HG03175 (cell line): ENCODE data around the gene MARK2.

Experiments used
- ATAC-seq: cut with Tn5 transposase; IDR thresholded peaks from one replicate; pipeline ENCODE4 v1.9.1; 2021; ENCODE audit warnings: mild to moderate bottlenecking, moderate library complexity; ENCODE audit not compliant: unreplicated experiment

The MARK2 gene

DNA sequence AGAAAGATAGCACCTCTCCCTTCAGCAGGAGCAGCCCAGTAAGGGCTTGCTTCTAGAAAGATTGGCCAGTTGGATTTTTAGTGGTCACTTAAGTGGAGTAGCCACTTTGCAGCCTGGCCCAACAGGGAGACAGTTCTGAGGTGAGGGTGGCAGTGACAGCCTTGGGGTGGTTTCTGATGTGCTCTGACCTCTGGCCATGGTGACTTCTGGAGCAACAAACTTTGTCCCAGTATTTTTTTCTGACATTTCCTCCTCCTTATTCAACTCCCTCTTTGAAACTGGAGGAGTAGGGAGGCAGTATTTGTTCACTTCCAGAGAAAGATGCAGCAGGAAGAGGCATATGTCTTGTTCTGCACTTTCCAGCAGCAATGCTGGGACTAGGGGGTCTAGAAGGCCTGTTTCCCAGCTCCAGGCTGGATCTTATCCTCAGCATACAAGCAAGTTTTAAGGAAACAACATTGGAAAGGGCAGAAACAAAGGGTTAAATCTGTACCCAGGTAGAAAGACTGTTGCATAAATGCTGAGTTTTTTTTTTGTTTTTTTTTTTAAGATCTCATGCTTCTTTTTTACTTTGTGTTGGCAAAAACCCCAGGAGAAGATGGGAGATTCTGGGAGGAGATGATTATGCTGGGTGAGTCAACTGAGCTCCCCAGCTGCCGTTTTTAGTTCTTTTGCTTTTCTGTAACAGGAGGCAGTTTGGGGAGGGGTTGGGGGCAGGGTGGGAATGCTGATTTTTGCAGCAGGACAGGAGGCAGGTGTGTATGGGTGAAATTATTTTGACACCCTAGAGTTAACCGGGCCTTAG lies 40.9 kb downstream of the MARK2 start:
- no peak for ATAC-seq

DNA sequence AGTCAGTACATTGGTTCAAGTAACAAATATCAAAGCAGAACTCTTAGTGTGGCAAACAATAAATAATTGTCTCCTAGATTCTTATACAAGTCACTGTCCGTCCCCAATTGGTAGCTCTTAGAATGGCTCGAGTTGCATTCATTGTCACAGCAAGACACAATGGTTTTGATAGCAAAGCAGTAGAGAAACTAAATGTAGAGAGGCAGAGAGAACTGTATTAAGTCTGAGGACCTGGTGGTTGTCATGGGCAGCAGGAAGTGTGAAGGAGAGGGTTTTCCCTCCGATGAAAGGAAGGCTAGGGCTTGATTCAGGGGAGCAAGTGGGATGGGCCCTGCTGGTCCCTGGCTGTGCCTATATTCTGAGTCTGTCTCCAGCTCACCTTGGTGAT lies 41.5 kb downstream of the MARK2 start:
- ATAC-seq, result no peak

DNA sequence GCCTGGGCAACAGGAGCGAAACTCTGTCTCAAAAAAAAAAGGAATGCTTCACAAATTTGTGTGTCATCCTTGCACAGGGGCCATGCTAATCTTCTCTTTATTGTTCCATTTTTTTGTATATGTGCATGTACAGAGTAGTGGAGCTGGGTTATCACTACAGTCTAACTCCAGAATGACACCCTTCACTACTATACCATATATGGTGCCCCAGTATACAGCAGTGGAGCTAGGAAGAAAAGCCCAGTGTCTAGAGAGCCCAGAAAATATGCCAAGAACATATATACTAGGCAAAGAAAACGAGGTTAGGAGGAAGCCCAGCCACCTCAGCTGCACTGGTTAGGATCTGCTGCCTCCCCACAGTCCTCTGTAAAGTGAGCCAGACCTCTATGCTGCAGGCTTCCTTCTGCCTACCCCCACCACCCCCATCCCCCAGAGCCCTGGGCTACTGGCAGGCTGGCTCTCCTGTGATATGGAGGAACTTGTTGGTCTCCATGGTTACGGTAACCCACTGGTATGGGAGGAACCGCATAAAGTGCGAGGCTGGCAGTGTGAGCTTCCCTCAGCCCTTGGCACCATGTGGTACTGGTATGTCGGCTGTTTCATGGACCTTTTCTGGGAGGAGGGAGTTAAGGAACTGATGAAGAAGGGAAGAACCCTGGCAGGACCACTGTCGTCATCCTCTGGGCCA lies 43.8 kb downstream of the MARK2 start:
- no peak for ATAC-seq

DNA sequence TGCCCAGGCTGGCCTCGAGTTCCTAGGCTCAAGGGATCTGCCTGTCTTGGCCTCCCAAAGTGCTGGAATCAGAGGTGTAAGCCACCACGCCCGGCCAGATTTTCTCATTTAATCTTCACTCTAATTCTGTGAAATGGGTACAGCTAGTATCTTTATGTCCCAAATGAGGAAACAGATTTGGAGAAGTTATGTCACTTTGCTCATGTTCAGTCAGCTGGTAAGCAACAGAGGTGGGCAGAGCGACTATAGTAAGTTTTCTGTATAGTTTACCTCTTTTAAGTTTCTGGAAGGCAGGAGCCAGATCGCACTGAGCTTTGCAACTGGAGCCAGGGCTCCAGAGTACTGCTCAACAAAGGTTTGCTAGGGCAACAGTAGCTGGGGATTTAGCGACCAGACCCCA lies 44.9 kb downstream of the MARK2 start:
- no peak for ATAC-seq

DNA sequence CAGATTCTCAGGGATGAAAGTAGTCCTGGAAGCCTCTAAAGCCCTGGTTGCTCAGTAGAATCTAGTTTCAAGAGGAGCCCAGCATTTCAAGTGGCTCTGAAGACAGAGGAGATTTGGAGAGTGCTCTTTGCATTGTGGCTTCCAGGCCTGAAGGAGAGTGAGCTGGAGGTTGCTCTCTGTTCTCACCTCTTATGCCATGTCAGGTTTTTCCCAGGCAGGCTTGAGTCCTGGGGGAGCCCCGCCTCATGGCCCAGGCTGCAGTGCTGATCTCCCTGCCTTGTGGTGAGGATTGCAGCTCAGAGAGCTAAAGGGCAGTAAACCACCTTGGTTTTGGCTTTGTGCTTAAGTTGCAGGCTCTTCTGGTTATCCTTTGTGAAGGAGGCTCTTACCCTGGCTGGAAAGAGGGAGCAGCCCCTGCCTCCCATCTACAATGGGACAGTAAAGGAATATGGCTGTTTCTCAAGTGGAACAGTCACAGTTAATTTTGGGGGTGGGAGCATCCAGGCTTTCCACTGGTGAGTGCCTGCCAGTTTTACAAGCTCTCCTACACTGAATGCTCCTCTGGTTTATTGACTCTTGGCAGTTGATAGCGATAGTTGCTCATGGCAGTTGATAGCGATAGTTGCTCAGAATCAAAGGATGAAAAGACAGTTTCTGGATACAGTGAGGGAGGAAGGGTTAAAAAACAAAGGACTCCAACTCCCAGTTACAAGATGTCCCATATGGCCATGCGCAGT lies 45.5 kb downstream of the MARK2 start:
- no peak for ATAC-seq

DNA sequence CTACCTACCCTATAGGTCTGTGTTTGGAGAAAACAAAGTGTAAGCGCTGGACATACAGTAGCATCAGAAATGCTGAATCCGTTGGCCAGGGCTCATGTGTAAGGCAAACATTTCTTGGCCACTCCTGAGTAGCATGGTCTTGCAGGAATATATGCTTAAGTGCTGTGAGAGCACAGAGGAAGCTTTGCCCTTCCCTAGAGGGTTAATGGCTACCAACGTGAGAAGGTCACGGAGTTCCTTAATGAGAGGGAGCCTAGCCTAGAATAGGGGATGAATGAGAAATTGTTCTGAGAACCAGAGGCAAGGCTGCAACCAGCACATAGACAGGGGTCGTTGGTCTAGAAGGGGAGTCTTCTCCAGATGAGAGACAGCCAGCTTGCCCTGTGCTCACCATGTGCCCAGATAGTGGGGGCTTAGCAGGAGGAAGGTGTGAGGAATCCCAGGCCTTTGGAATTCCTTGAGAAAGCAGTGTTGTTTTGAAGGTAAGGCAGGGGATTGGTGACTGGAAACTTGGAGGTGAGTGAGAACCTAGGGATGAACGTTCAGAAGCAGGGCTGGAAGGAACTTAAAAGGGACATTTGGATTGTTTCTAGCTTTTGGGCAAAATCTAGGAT lies 48.6 kb downstream of the MARK2 start:
- no peak for ATAC-seq

DNA sequence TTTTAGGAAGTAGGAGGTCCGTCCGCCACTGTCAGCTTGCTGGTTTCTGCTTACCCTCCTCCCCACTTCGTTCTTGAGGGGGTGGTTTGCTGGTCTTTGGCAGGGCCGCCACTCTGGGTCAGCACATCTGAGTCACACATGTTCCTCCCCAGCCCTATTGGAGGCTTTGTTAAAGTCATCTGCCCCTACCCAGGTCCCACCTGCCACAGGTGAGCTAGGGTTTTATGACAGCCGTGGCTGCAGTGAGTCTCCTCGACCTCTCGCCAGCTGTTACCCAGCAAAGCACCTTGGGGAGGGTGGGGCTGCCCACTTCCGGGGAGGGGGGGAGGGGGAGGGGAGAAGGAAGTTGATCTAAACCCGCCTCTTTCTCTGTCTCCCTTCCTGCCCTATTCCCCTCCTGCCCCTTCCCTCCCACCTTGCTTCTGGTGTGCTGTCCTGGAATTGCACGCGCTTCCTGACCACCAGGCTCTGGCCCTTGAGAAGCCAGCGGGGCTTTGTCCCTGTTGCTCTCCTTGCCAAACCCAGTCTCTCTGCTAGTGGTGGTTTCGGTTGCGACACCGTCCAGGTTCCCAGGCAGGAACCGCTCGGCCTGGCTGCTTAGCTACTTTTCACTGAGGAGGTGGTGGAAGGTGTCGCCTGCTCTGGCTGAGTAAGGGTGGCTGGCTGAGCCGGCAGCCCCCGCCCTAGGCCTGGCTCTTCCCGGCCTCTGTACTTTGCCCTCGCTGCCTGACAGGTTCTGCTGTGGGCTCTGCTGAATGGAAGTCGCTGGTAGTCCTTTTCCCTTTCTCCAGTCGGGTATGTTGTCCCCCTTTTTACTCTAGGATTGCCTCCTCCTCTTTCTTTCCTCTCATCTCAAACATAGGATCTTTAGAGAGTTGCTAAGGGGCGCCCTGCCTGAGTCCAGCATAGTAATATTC lies 49.5 kb downstream of the MARK2 start:
- peak; percentile 70 for ATAC-seq

DNA sequence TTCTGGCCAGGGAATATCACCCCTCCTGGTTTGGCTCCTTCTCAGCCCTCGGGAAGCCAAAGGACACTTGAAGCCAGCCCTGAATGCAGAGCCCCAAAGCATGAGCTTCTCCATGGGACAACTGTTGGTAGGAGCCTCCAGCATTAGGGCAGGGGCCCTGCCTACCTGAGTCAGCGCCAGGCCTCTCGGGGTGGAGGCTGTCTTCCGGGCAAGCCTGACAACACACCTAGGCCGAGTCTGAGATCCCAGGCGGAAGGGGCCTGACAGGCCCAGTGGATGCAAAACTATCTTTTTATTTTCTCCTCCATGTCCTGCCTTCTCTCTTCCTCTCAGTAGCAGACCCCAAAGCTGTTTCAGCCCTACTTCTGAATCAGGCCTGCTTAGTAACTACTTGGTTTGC lies 50.4 kb downstream of the MARK2 start:
- ATAC-seq, result no peak

DNA sequence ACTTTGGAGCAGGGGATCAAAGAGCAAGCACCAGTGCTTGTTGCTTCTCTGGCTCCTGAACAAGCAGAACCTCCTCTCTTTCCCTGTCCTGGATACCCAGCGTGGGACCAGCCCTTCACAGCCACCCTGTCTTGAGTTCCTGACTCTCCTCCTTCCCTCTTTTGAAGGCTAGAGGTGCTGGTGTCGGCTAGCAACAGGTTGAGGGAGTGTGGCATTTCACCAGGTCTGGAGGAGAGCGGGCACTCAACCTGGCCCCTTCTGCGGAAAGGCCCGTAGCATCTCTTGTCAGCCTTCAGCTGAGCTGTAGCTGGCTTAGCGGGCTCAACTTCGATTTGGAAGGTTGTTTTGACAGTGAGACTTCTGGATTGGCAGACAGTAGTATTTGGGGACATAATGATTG lies 51.5 kb downstream of the MARK2 start:
- ATAC-seq, result no peak

DNA sequence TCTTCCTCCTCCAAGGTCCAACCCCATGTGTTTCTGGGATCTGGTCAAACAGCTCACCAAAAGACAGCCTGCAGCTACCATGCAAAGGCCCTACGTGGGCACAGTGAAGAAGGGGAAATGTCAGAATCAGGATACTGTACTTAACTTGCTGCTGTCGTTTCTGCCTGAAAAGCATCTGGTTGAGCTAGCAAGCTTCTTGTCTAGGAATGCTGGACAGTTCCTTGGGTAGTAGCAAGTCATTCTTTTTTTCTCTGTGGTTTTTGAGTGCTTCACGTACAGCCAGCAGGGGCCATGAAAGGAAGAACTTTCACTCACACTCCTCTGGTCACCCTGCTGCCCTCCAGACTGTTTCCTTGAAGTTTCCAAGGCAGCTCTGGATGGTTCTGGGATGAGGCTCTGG lies 53.3 kb downstream of the MARK2 start:
- ATAC-seq, result no peak

DNA sequence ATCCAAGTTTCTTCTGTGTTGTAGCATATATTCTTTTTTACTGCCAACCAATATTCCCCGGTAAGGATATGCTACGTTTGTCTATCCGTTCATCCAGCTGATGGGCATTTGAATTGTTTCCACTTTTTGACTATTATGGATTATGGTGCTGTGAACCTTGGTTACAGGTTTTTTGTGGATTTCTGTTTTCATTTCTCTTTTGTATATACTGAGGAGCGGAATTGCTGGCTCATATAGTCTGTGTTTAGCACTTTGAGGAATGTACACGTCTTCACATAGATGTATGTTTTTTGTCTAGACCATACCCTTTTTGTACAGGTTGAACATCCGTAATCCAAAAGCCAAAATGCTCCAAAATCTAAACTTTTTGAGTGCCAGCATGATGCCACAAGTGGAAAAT lies 54.4 kb downstream of the MARK2 start:
- no peak for ATAC-seq

DNA sequence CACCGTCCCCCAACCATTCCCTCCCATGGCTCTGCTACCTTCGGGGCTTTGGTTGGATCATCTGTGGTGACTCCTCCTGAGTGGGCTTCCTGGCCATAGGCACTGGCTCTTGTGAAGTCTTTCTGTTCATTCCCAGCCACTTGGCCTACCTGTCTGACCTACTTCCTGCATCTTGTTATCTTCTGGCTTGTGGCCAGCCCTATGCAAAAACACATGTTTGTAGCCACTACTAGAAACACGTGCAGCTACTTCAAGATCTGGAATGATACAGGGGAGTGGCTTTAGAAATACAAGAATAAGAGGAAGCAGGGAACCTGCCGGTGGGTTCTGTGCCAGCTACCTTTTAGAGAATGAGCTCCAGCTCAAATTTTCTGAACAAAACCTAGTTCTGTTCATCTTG lies 57.2 kb downstream of the MARK2 start:
- ATAC-seq, result no peak

DNA sequence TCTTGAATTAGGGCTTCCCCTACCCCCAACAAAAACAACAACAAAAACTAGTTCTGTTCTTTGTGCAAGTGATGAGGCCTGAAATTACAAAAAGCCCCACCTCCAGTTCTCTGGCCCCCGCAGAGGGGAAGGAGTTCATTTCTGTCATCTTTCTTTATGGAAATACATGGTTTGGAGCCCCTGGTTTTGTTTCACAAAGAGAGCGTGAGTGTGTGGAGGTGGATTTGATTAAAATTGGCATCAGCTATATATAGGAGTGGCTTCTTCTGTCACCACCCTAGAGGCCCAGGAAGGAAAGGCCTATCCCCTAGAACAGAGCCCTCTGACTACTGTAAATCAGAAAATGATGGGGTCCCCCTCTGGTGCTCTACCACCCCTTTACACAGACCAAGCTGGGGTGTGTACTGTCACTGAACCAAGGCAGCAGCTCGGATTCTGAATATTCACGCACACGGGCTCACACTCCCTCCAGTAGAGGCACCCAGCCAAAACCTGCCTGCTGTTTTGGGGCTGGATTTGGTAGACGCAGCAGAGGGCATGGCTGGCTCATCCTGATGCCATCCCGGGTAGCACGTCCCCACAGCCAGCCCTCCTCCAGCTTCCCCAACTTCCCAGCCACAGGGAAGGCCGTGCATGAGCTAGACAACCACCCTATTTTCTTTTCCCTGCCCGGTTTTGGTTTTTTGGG lies 58.7 kb downstream of the MARK2 start:
- no peak for ATAC-seq

DNA sequence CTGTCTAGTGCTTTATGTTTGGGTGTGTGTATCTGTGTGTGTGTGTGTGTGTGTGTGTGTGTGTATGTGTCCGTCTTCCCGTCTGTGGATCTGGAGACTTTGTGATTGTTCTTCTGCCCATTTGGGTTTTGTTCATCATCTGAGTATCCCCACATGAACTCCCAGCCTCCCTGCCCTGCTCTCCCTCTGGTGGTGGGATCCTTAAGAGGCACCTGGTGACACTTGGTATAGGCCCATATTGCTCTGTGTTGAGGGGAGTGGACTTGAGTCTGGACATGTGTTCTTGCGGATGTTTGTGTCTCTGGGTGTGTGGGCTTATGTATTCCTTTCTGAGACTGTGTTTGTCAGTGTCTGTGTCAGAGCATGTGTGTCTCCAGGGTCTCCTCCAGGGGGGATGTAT lies 62.8 kb downstream of the MARK2 start:
- no peak for ATAC-seq

DNA sequence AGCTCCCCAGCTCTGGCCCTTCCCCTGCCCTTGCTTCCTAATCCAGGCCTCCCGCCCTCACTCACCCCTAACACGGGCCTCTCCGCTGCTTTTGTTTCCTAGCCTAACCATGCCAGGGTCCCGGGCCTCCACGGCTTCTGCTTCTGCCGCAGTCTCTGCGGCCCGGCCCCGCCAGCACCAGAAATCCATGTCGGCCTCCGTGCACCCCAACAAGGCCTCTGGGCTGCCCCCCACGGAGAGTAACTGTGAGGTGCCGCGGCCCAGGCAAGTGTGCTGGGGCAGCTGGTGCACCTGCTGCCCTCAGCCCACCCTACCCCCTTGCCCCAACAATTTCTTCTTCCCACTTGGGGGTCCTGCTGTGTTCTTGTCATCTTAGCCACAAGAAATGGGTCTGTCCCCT lies 65.0 kb downstream of the MARK2 start:
- ATAC-seq, result no peak

DNA sequence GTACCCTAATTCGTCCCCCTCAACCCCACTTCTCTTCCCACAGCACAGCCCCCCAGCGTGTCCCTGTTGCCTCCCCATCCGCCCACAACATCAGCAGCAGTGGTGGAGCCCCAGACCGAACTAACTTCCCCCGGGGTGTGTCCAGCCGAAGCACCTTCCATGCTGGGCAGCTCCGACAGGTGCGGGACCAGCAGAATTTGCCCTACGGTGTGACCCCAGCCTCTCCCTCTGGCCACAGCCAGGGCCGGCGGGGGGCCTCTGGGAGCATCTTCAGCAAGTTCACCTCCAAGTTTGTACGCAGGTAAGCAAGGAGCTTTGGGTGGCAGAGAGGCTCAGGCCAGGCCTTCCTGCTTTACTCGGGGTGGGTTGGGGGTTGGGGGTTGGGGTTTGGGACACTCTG lies 65.8 kb downstream of the MARK2 start:
- ATAC-seq, result no peak

DNA sequence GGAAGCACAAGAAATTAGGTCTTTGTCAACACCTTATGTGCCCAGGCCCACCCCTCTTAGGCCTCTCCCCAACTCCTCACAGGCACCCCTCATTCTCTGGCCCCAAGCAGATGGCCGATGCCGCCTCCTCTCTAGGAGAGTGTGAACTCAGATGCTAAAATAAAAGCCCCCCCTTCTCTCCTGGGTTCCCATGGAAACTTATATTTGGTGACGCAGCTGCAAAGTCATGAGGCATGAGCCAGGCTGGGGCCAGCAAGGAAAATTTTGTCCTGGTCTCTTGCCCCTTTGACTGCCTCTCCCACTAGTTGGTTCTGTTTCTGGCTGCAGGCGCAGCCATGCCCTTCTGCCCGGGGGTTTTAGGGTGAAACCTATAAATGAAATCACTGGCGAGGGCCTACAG lies 66.3 kb downstream of the MARK2 start:
- ATAC-seq, result no peak

DNA sequence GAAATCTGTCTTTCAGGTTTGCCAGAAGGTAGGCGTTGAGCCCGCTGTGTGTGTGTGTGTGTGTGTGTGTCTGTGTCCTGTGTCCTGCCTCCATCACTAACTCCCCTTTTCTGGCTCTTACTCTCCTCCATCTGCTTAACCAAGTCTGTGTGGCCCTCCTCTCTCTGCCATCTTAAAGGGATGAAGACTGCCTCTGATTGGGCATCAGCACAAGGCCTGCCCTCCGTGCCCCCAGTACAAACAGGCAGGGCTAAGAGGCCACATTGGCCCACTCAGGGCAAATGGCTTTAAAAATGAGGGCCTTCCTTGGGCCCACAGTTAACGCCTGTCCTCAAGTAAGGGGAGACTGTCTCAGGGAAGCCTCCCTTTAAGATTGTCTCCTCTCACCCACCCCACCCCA lies 67.2 kb downstream of the MARK2 start:
- no peak for ATAC-seq

DNA sequence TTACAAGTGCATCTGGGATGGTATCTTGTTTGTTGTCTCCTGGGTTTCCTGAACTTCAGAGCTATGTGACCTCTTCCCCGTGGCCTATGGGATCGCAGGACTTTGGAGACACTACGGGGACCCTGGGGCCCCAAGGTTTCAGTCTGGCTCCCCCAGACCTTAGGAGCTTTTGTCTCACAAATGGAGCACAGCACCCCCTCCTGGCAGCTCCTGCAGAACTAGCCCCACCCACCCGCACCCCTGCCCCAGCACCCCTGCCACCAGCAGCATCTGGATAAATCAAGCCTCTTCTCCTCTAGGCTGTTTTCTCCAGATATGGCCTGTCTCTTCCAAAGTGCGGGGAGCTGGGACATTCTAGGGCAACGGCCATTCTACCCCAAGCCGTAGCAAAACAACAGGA lies 67.7 kb downstream of the MARK2 start:
- ATAC-seq, result no peak

DNA sequence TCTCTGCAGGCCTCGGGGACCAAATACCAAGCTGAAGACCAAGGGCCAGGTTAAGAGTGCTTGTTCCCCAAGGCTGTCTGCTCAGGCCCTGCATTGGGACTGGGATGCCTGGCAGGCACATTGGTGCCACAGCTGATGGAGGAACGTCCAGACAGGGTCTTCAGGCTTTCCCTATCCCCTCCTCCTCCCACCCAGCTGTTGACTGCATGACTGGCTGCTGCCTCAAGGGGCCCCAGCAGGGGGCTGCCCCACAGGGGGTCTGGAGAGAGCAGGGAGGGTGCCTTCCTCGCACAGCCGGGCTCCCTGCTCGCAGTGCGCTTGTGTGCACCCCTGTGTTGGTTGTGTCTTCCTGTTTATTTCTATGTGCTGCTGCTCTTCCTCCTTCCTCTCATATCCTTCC lies 68.2 kb downstream of the MARK2 start:
- no peak for ATAC-seq
